HL-60/S4 treated with phorbol 12-myristate 13-acetate at 8.2 ng/mL for 4 days and 3 days (cell line): Measurements from ENCODE around the gene HSD17B1.
"Not testable (repeated sequence)": the region's sequence is repeated elsewhere in the genome, so short reads cannot be mapped to it uniquely, and the experiment has no call there.

Source experiments
- in situ Hi-C: fragments of 300-500 bp; cut with MboI; formaldehyde crosslinking; loops from 2 replicates; pipeline ENCODE4 v1.15.0; 2022; ENCODE audit warnings: low sequenced_read_pairs

HSD17B1 gene

DNA sequence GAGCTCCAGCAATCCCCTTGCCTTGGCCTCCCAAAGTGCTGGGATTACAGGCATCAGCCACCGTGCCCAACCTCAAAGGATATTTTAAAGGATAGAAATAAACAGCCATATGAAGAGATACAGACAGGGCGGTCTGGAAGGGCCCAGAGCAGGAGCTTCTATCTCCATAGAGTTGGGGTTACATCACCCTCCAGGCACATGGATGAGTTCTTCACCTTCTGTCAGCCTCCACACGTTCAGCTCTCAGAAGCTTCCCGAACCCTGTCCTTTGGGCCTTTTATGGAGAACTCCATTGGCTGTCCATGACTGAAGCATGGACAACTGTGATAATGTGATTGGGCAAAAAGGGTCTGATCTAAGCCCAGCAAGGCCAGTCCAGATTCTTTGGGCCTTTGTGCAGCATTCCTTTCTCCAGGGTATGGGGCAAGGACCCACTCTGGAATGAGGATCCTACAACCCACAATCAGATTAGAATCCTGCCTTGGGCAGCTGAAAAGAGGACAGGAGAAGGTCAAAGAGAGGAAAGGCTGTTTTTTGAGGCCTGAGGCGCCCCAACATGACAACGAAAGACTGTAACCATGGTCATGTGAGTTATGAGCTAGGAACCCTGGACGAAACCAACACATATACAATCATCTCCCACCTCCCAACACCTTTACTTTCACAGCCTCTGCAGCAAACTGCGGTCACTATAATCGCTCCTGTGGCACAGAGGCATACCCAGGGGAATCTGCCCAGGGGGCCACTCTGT is 6.8 kb upstream of the HSD17B1 start:
- in situ Hi-C loops, result not testable (repeated sequence)

- in situ Hi-C loops, result no loop called here
Measured at GRCh38 chr17:42547001-42547461, 5.7 kb upstream of the HSD17B1 start.

- in situ Hi-C loops, result no loop called here
Measured at GRCh38 chr17:42547698-42548069, 5.0 kb upstream of the HSD17B1 start.

GRCh38 chr17:42548070-42548837 is 4.5 kb upstream of the HSD17B1 start:
- in situ Hi-C loops, result no loop called here

DNA sequence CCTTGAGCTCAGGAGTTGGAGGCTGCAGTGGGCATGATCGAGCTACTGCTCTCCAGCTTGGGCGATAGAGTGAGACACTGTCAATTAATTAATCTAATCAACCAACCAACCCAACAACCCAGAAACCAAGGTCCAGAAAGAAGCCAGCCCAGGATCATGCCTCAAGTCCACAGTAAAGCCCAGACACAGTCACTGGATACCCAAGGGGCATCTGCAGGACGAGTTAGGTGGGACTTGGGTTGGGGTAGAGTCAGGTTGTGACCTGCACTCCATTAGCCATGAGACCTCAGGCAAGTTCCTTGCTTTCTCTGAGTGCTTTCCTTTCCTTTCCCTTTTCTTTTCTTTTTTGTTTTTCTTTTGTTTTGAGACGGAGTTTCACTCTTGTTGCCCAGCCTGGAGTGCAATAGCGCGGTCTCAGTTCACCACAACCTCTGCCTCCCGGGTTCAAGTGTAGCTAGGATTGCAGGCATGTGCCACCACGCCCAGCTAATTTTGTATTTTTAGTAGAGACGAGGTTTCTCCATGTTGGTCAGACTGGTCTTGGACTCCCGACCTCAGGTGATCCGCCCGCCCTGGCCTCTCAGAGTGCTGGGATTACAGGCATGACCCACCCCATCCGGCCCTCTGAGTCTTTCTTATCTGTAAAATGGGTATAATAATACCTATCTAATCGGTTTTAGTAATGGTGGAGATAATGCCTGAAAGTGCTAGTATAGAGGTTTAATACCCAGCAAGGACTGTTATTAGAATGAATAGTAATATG is 3.5 kb upstream of the HSD17B1 start:
- in situ Hi-C loops, result no loop called here

DNA sequence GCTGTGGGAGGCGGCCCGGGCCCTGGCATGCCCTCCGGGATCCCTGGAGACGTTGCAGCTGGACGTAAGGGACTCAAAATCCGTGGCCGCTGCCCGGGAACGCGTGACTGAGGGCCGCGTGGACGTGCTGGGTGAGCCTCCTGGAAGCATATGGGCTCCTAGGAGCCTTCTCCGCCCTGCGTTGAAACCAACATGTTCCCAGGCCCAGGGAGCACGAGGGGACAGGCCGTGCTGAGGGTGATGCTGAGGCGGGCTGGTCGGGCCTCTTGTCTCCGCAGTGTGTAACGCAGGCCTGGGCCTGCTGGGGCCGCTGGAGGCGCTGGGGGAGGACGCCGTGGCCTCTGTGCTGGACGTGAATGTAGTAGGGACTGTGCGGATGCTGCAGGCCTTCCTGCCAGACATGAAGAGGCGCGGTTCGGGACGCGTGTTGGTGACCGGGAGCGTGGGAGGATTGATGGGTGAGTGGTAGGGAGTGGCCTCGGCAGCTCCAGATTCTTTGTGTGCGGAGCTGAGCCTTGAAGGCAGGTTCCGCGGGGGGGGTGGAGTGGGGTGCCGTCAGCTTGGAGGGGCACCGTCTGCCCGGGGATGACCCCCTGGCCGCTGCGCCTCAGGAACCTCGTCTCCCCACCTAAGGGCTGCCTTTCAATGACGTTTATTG is 567 bp downstream of the HSD17B1 start:
- in situ Hi-C loops, result no loop called here

DNA sequence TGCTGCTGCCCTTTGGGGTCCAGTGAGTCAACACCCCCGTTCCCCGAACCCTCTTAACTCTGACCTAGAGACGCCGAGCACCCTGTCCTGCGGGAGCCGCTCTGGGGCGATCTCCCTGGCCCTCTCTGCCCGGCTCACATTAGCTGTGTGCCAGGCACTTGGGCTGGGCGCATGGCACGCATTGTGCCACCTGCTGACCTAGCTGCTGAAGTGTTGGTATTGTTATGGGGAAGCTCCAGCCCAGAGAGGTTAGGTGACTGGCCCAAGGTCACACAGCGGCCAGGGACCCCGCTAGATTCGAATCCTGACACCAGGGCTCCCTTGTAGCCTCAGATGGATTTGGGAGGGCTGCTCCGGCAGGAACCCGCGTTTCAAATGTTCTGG is 1.1 kb downstream of the HSD17B1 start:
- in situ Hi-C loops, result no loop called here

DNA sequence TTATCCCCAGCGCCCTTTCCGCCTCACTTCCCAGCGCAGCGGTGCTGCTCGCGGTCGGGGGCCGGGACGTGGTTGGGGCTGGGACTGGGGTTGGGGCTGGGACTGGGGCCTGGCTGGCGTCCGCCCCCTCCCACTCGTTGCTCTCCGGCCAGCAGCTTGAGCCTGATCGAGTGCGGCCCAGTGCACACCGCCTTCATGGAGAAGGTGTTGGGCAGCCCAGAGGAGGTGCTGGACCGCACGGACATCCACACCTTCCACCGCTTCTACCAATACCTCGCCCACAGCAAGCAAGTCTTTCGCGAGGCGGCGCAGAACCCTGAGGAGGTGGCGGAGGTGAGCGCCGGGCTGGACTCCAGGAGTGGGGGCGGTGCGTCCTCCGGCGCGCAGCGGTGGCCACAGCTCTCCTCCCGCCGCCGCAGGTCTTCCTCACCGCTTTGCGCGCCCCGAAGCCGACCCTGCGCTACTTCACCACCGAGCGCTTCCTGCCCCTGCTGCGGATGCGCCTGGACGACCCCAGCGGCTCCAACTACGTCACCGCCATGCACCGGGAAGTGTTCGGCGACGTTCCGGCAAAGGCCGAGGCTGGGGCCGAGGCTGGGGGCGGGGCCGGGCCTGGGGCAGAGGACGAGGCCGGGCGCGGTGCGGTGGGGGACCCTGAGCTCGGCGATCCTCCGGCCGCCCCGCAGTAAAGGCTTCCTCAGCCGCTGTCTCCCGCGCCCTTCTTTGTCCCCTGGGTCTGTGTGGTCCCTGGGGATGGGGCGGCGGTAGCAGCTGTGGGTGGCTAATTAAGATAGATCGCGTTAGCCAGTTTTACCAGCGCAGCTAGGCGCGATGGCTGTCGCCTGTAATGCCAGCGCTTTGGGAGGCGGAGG is 1.8 kb downstream of the HSD17B1 start:
- in situ Hi-C loops, result no loop called here

GRCh38 chr17:42555122-42555622 is 2.4 kb downstream of the HSD17B1 start:
- in situ Hi-C loops, result no loop called here

- in situ Hi-C loops, result not testable (repeated sequence)
Measured at GRCh38 chr17:42555961-42556617, 3.4 kb downstream of the HSD17B1 start.

DNA sequence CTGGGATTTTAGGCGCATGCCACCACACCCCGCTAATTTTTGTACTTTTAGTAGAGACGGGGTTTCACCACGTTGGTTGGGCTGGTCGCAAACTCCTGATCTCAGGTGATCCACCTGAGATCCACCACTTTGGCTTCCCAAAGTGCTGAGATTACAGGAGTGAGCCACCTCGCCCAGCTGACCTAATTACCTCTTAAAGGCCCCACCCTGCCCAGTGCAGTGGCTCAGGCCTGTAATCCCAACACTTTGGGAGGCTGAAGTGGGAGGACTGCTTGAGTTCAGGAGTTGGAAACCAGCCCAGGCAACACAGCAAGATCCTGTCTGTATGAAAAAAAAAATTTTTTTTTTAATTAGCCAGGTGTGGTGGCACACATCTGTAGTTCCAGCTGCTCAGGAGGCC is 6.4 kb downstream of the HSD17B1 start:
- in situ Hi-C loops, result no loop called here

GRCh38 chr17:42560246-42560645 is 7.5 kb downstream of the HSD17B1 start:
- in situ Hi-C loops, result no loop called here

DNA sequence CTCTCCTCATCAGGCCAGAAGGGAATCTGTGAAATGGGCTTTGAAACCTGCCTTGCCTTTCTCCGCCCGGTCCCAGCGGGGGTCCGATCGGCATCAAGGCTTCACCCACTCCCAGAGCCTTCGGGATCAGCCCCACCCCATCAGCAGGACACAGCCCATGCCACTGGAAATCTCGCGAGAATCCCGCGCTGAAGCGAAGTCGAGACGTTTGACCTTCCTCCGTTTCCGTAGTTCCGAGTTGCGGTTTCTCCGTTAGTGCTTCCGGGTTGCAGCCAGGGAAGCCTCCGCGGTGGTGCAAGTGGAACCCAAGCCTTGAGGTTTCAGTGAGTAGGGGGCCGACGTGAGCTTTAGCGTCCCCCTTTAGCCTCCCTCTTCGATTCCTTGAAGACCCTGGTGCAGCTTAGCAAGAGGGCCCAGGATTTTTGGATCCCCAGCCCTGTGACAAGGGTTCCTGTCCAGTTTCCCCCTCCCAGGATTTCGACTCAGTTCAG is 9.2 kb downstream of the HSD17B1 start, which contains the start of gene COASY:
COASY (plus strand) TSS at position 252 of the 491 bp plus-strand sequence. CDS start 475 bp downstream, outside the sequence.
- in situ Hi-C loops, result no loop called here

DNA sequence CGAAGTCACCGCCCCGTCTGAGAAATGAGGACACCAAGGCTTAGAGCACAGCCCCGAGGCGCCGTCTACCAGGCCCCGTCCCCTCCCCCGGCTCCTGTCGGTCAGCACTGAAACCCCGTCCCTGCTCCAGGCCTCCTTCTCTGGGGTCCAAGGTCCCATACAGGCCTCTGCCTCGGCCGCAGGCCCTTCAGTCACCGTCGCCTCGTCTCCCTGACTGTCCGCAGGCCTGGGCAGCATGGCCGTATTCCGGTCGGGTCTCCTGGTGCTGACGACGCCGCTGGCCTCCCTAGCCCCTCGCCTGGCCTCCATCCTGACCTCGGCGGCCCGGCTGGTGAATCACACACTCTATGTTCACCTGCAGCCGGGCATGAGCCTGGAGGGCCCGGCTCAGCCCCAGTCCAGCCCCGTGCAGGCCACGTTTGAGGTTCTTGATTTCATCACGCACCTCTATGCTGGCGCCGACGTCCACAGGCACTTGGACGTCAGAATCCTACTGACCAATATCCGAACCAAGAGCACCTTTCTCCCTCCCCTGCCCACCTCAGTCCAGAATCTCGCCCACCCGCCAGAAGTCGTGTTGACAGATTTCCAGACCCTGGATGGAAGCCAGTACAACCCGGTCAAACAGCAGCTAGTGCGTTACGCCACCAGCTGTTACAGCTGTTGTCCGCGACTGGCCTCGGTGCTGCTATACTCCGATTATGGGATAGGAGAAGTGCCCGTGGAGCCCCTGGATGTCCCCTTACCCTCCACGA is 9.8 kb downstream of the HSD17B1 start:
- in situ Hi-C loops, result no loop called here

DNA sequence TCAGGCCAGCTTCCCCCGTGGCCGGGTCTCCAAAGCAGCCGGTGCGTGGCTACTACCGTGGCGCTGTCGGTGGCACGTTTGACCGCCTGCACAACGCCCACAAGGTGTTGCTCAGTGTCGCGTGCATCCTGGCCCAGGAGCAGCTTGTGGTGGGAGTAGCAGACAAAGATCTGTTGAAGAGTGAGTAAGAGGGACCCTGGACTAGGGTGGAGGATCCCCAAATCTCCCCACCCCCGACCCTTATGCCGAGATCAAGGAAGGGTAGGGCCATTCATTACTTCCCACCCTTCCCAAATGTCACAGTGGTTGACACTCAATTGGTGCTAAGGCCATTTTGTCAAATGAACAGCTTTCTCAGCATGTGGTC is 10.4 kb downstream of the HSD17B1 start:
- in situ Hi-C loops, result no loop called here

GRCh38 chr17:42563543-42563942 is 10.8 kb downstream of the HSD17B1 start:
- in situ Hi-C loops, result no loop called here

- in situ Hi-C loops, result no loop called here
Measured at GRCh38 chr17:42563950-42564349, 11.2 kb downstream of the HSD17B1 start.

- in situ Hi-C loops, result no loop called here
Measured at GRCh38 chr17:42564815-42565522, 12.2 kb downstream of the HSD17B1 start.
